Panc1 (cell line): ENCODE measurements around the gene HKDC1. TPM values are rescaled to one million over a fixed set of nuclear protein-coding genes. Genes with fewer than 3 reads are reported as not detected.

Experiments used
- ATAC-seq: fragments of 200-7000 bp; cut with Tn5 transposase; 2 replicates; pipeline ENCODE4 v1.9.1; 2020; ENCODE audit warnings: mild to moderate bottlenecking, moderate library complexity
- BruUV-seq: library from RNA; stranded (reverse); fragments of 400-500 nt; replicated peaks from 2 replicates; lab custom pipeline; 2021; lab: Mats Ljungman, UMichigan
- CTCF ChIA-PET: fragments of 300-600 bp; sonication (Branson Sonifier 250); formaldehyde crosslinking; loops from one replicate; lab custom pipeline; 2022; ENCODE audit warnings: antibody characterized with exemption; lab: Charles Lee
- POLR2A ChIA-PET: fragments of 300-600 bp; sonication (Branson Sonifier 250); formaldehyde crosslinking; loops from one replicate; lab custom pipeline; 2022; ENCODE audit warnings: antibody characterized with exemption; lab: Charles Lee
- DNase-seq: peaks from one replicate; pipeline ENCODE4 v3.0.0-alpha.2; 2010; ENCODE audit warnings: low read depth, low spot score
- H3K27ac ChIP-seq: 2 replicates; pipeline ENCODE4 v1.5.1; 2011; ENCODE audit warnings: mild to moderate bottlenecking, low read length, inconsistent platforms
- H3K27me3 ChIP-seq: fragments of 200-500 bp; sonication (Bioruptor generic); 2 replicates; pipeline ENCODE4 v1.6.0; 2014; ENCODE audit warnings: low read length, inconsistent platforms; ENCODE audit not compliant: control insufficient read depth, insufficient read depth
- H3K36me3 ChIP-seq: fragments of 200-500 bp; sonication (Bioruptor generic); 2 replicates; pipeline ENCODE4 v1.5.1; 2014; ENCODE audit warnings: inconsistent platforms, mild to moderate bottlenecking, low read length, moderate library complexity; ENCODE audit not compliant: control insufficient read depth, insufficient read depth
- H3K4me1 ChIP-seq: 2 replicates; pipeline ENCODE4 v1.5.1; 2011; ENCODE audit warnings: inconsistent platforms, mild to moderate bottlenecking, low read length, moderate library complexity; ENCODE audit not compliant: control insufficient read depth, insufficient read depth
- H3K4me3 ChIP-seq, 2 experiments: 2 replicates each; pipeline ENCODE4 v1.5.1; 2011 to 2012; ENCODE audit warnings: low read depth in 2 of 2, low read length in 2 of 2, mild to moderate bottlenecking in 2 of 2, inconsistent platforms in 1 of 2, moderate library complexity in 1 of 2
- H3K9me3 ChIP-seq: fragments of 200-500 bp; sonication (Bioruptor generic); 2 replicates; pipeline ENCODE4 v1.5.1; 2014; ENCODE audit warnings: low read depth, mild to moderate bottlenecking, inconsistent platforms, low read length, moderate library complexity; ENCODE audit not compliant: control insufficient read depth, insufficient read depth
- CTCF ChIP-seq: fragments of 450-650 bp; IDR thresholded peaks from 2 replicates; pipeline ENCODE4 v1.5.1; 2017; ENCODE audit warnings: mild to moderate bottlenecking
- POLR2AphosphoS5 ChIP-seq: IDR thresholded peaks from 2 replicates; pipeline ENCODE4 v1.6.1; 2012; ENCODE audit warnings: mild to moderate bottlenecking, low read depth, low read length, moderate library complexity
- REST ChIP-seq, 2 experiments: IDR thresholded peaks; 2 replicates each; pipeline ENCODE4 v1.6.1; 2011 to 2012; ENCODE audit warnings: low read depth in 2 of 2, control low read depth in 1 of 2, low read length in 1 of 2, mild to moderate bottlenecking in 1 of 2, moderate library complexity in 1 of 2; ENCODE audit not compliant: insufficient read depth in 1 of 2
- SIN3A ChIP-seq: IDR thresholded peaks from 2 replicates; pipeline ENCODE4 v1.6.1; 2012; ENCODE audit warnings: low read depth, mild to moderate bottlenecking, low read length, moderate library complexity, borderline replicate concordance; ENCODE audit not compliant: insufficient read depth
- TCF7L2 ChIP-seq: IDR thresholded peaks from 2 replicates; pipeline ENCODE4 v1.6.1; 2011; ENCODE audit warnings: mild to moderate bottlenecking, low read depth, low read length, inconsistent platforms
- in situ Hi-C: cut with HindIII; loops from 2 replicates; pipeline ENCODE4 v1.10.0; 2016; ENCODE audit warnings: low sequenced_read_pairs, low pct_unique_long_range_greater_than_20kb
- intact Hi-C: fragments of 100-400 bp; cut with micrococcal nuclease; formaldehyde crosslinking; loops from one replicate; pipeline ENCODE4 v1.10.0; 2022; ENCODE audit not compliant: unreplicated experiment
- total RNA-seq: library from RNA; stranded (reverse); gene quantifications from one replicate; pipeline ENCODE4 v1.2.1, GENCODE V29; 2021; ENCODE audit not compliant: unreplicated experiment

The HKDC1 gene
- total RNA-seq, 1 experiment from 2014 or later: 1.1 TPM

GRCh38 chr10:69218831-69219230 is 1.3 kb upstream of the HKDC1 start:
- in situ Hi-C loops: no loop called here
- no TSS peak for BruUV-seq
- H3K27ac ChIP-seq: no peak overlapping the region
- no peak for ATAC-seq
- ChIA-PET CTCF (interaction anchor here (0.6 to 1.0 kb wide), 2 partner anchors 13 to 178 kb away, joined by 3 to 8 read pairs; no protein-coding TSS in a partner anchor), POLR2A (no interaction called here)
- H3K9me3 ChIP-seq: no peaks in the 10 kb centered on the region
- no peaks in the 10 kb centered on the region for H3K27me3 ChIP-seq
- peaks cover 17% of the 10 kb centered on the region for H3K4me1 ChIP-seq
- TF ChIP-seq POLR2AphosphoS5 (no peak), SIN3A (no peak), TCF7L2 (no peak), CTCF (no peak), REST (IDR thresholded peaks at IDR 0.05; ENCODE audit: insufficient read depth in 1 of 2, low read depth in 2 of 2, low read length in 1 of 2) (no peak)
- no peaks in the 10 kb centered on the region for H3K36me3 ChIP-seq
- no peak overlapping the region for H3K4me3 ChIP-seq
- intact Hi-C loops: no loop called here
- no peak for DNase-seq

DNA sequence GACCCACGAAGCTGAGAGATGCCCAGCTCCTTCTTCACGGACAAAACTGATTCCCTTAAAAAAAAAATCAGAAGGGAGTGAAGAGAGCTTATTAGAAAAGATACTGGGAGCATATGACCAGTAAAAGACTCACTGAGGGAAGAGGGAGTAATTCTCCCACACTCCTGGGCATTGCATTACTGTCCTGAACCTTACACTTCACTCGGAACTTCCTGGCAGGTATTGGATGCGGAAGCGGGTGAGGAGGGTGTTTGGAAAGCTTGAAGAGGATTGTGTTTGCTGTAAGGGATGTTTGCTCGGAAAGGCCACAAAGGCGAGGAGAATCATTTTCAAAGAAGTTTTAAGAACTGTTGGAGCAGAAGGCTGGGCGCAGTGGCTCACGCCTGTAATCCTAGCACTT is 375 bp downstream of the HKDC1 start:
- Histone ChIP-seq H3K4me1 (peaks cover 17% of the 10 kb centered on the region), H3K27me3 (no peaks in the 10 kb centered on the region), H3K9me3 (no peaks in the 10 kb centered on the region), H3K36me3 (no peaks in the 10 kb centered on the region), H3K4me3 (no peak overlapping the region), H3K27ac (no peak overlapping the region)
- in situ Hi-C loops: no loop called here
- CTCF ChIA-PET: interaction anchor here (0.6 kb wide), 1 partner anchor 35 kb away, joined by 6 read pairs; no protein-coding TSS in a partner anchor
- no TSS peak for BruUV-seq
- no peak for TF ChIP-seq CTCF
- TF ChIP-seq SIN3A: no peak
- no peak for TF ChIP-seq REST (IDR thresholded peaks at IDR 0.05; ENCODE audit: insufficient read depth in 1 of 2, low read depth in 2 of 2, low read length in 1 of 2)
- TF ChIP-seq POLR2AphosphoS5: no peak
- no peak for TF ChIP-seq TCF7L2
- intact Hi-C loops: no loop called here
- POLR2A ChIA-PET: no interaction called here
- ATAC-seq: no peak
- DNase-seq: no peak
